Measurements from ENCODE around the gene SLCO3A1. TPM values are rescaled to one million over a fixed set of nuclear protein-coding genes. Genes with fewer than 3 reads are reported as not detected.

SLCO3A1 gene
- total RNA-seq, 4 donors from 2014 or later, result 12.1 to 22.3 (median 13.5) TPM

- TF ChIP-seq CTCF (IDR thresholded peaks at IDR 0.05; ENCODE audit: low read depth), result no peak
Measured at GRCh38 chr15:91857772-91858171, 4.3 kb downstream of the SLCO3A1 start.

- TF ChIP-seq CTCF (IDR thresholded peaks at IDR 0.05; ENCODE audit: low read depth), result no peak
Measured at GRCh38 chr15:91860498-91860897, 7.0 kb downstream of the SLCO3A1 start.

- TF ChIP-seq CTCF (IDR thresholded peaks at IDR 0.05; ENCODE audit: low read depth), result no peak
Measured at GRCh38 chr15:91861223-91861622, 7.7 kb downstream of the SLCO3A1 start.

GRCh38 chr15:91862891-91863504 is 9.5 kb downstream of the SLCO3A1 start:
- no peak for TF ChIP-seq CTCF (IDR thresholded peaks at IDR 0.05; ENCODE audit: low read depth)

- no peak for TF ChIP-seq CTCF (IDR thresholded peaks at IDR 0.05; ENCODE audit: low read depth)
Measured at GRCh38 chr15:91863621-91864255, 10.2 kb downstream of the SLCO3A1 start.

- TF ChIP-seq CTCF (IDR thresholded peaks at IDR 0.05; ENCODE audit: low read depth), result no peak
Measured at GRCh38 chr15:91864664-91865063, 11.2 kb downstream of the SLCO3A1 start.

GRCh38 chr15:91865486-91865885 is 12.0 kb downstream of the SLCO3A1 start:
- no peak for TF ChIP-seq CTCF (IDR thresholded peaks at IDR 0.05; ENCODE audit: low read depth)

Data from subcutaneous adipose tissue (tissue), 4 donors.